Endodermal cell (in vitro differentiated cells): ENCODE measurements around the gene SUGCT. TPM values are rescaled to one million over a fixed set of nuclear protein-coding genes. Genes with fewer than 3 reads are reported as not detected.

ENCODE experiments used
- DNase-seq: peaks from one replicate; pipeline ENCODE4 v3.0.0-alpha.2; 2017
- H3K27ac ChIP-seq: 2 replicates; pipeline ENCODE4 v1.5.1; 2013; ENCODE audit warnings: mild to moderate bottlenecking, low read depth, low read length, moderate library complexity
- H3K27me3 ChIP-seq: 2 replicates; pipeline ENCODE4 v1.6.1; 2013; ENCODE audit warnings: mild to moderate bottlenecking, low read length, moderate library complexity; ENCODE audit not compliant: insufficient read depth, control insufficient read depth, poor library complexity, severe bottlenecking
- H3K36me3 ChIP-seq: 2 replicates; pipeline ENCODE4 v1.7.0; 2013; ENCODE audit warnings: mild to moderate bottlenecking, low read length, moderate library complexity; ENCODE audit not compliant: control insufficient read depth, insufficient read depth
- H3K4me1 ChIP-seq: one replicate; pipeline ENCODE4 v1.7.0; 2013; ENCODE audit warnings: low read length; ENCODE audit not compliant: control insufficient read depth, insufficient read depth
- H3K4me3 ChIP-seq: 2 replicates; pipeline ENCODE4 v1.5.1; 2013; ENCODE audit warnings: mild to moderate bottlenecking, low read length, moderate library complexity
- H3K9ac ChIP-seq: 2 replicates; pipeline ENCODE4 v1.6.1; 2013; ENCODE audit warnings: mild to moderate bottlenecking, low read length, moderate library complexity; ENCODE audit not compliant: poor library complexity, severe bottlenecking; ENCODE audit errors: extremely low read depth
- H3K9me3 ChIP-seq: 2 replicates; pipeline ENCODE4 v1.6.1; 2013; ENCODE audit warnings: mild to moderate bottlenecking, low read length, moderate library complexity; ENCODE audit not compliant: control insufficient read depth
- H3K27ac Mint-ChIP-seq: 2 replicates; pipeline ENCODE4 v1.8.0; 2020; ENCODE audit warnings: mixed read lengths
- H3K27me3 Mint-ChIP-seq: 2 replicates; pipeline ENCODE4 v1.8.0; 2021; ENCODE audit warnings: mild to moderate bottlenecking, mixed read lengths; ENCODE audit not compliant: insufficient read depth
- H3K36me3 Mint-ChIP-seq: 2 replicates; pipeline ENCODE4 v1.8.0; 2020; ENCODE audit warnings: low read depth, mixed read lengths
- H3K4me1 Mint-ChIP-seq: 2 replicates; pipeline ENCODE4 v1.8.0; 2020; ENCODE audit warnings: mixed read lengths
- H3K4me3 Mint-ChIP-seq: 2 replicates; pipeline ENCODE4 v1.8.0; 2020; ENCODE audit warnings: mild to moderate bottlenecking, moderate library complexity, mixed read lengths
- H3K9me3 Mint-ChIP-seq: 2 replicates; pipeline ENCODE4 v1.8.0; 2020; ENCODE audit warnings: mild to moderate bottlenecking, mixed read lengths
- WGBS, 2 experiments: methylation state at CpG; one replicate each; pipeline versions ENCODE4 v1.1.5 to v1.1.7; 2013; ENCODE audit warnings: missing lambda C conversion rate in 2 of 2, mixed read lengths in 1 of 2; ENCODE audit not compliant: insufficient coverage in 1 of 2, insufficient read length in 1 of 2; 5-methylcytosine and 5-hydroxymethylcytosine counted together
- total RNA-seq, 2 donors: library from RNA; stranded (reverse); fragmentation: NEBNext Ultra II Directional in 1 of 2; extraction: Animal tissue kit (Norgen Biotek cat#: 25700) in 1 of 2; gene quantifications; 2 replicates in 1 of 2; 3 replicates in 1 of 2; pipeline ENCODE4 v1.2.1, GENCODE V29; 2021
- TF ChIP-seq, protein P1 (sequence below): fragments of 200-600 bp; sonication (generic); conservative IDR thresholded peaks from 2 replicates; pipeline ENCODE4 v1.5.0; 2021; ENCODE audit warnings: antibody characterized with exemption, mild to moderate bottlenecking

Gene SUGCT
- total RNA-seq, 2 donors from 2014 or later, result 3.6 to 3.9 TPM

DNA sequence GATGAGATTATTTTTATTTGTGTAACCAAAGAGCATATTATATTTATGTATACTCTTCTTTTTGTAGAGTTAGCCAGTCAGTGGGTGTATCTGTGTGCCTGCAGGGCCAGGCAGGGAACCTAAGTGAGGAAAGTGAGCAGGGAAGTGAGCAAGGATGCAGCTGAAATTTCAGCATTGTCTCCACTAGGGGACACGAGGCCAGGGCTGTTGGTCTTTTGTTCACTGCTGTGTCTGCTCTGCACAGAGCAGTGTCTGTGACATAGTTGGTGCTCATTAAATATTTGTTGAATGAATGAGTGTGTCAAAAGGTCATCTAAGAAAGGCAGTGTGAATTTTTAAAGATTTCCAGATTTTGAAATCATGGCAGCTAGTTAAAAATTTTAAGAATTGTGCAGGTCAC, 51.8 kb downstream of the SUGCT start:
- Mint-ChIP-seq H3K9me3 (no peaks in the 10 kb centered on the region), H3K27ac (no peak overlapping the region), H3K4me3 (no peak overlapping the region), H3K4me1 (no peaks in the 10 kb centered on the region), H3K27me3 (no peaks in the 10 kb centered on the region), H3K36me3 (peaks cover 3% of the 10 kb centered on the region)
- H3K4me3 ChIP-seq, result no peak overlapping the region
- 71 to 77% methylated on average over 1 of the region's 1 CpG for WGBS, 2 experiments
- TF ChIP-seq, protein P1, sequence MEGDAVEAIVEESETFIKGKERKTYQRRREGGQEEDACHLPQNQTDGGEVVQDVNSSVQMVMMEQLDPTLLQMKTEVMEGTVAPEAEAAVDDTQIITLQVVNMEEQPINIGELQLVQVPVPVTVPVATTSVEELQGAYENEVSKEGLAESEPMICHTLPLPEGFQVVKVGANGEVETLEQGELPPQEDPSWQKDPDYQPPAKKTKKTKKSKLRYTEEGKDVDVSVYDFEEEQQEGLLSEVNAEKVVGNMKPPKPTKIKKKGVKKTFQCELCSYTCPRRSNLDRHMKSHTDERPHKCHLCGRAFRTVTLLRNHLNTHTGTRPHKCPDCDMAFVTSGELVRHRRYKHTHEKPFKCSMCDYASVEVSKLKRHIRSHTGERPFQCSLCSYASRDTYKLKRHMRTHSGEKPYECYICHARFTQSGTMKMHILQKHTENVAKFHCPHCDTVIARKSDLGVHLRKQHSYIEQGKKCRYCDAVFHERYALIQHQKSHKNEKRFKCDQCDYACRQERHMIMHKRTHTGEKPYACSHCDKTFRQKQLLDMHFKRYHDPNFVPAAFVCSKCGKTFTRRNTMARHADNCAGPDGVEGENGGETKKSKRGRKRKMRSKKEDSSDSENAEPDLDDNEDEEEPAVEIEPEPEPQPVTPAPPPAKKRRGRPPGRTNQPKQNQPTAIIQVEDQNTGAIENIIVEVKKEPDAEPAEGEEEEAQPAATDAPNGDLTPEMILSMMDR, result peak; percentile 65
- no peaks in the 10 kb centered on the region for H3K4me1 ChIP-seq
- H3K27me3 ChIP-seq, result no peaks in the 10 kb centered on the region
- no peak overlapping the region for H3K9ac ChIP-seq
- no peaks in the 10 kb centered on the region for H3K9me3 ChIP-seq
- DNase-seq, result peak; percentile 53
- H3K27ac ChIP-seq, result no peak overlapping the region
- no peaks in the 10 kb centered on the region for H3K36me3 ChIP-seq

DNA sequence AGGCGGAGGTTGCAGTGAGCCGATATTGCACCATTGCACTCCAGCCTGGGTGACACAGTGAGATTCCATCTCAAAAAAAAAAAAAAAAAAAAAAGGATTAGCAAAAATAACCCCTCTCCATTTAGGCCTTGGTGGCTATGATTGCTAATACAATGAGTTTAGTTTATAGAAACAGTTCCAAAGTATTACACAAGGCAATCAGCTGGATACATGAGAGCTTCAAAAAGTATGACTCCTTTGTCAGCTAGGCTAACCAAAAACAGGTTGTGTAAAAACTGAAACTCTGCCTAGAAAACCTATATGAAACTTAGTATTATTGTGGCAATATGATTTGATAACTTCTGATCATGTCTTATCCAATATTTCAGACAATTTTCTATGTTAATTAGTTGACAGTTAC, 57.2 kb downstream of the SUGCT start:
- H3K36me3 Mint-ChIP-seq, result no peaks in the 10 kb centered on the region
- no peak overlapping the region for H3K27ac Mint-ChIP-seq
- TF ChIP-seq, protein P1, result no peak
- no peak overlapping the region for H3K9ac ChIP-seq
- H3K27ac ChIP-seq, result no peak overlapping the region
- no peaks in the 10 kb centered on the region for H3K4me1 Mint-ChIP-seq
- 94% methylated on average over 2 of the region's 2 CpGs; no CpG with 5 or more reads in 1 of the 2 experiments for WGBS, 2 experiments
- no peaks in the 10 kb centered on the region for H3K9me3 Mint-ChIP-seq
- H3K36me3 ChIP-seq, result no peaks in the 10 kb centered on the region
- no peaks in the 10 kb centered on the region for H3K27me3 Mint-ChIP-seq
- no peaks in the 10 kb centered on the region for H3K9me3 ChIP-seq
- DNase-seq, result no peak
- no peak overlapping the region for H3K4me3 Mint-ChIP-seq
- no peaks in the 10 kb centered on the region for H3K27me3 ChIP-seq
- H3K4me1 ChIP-seq, result no peaks in the 10 kb centered on the region
- H3K4me3 ChIP-seq, result no peak overlapping the region

DNA sequence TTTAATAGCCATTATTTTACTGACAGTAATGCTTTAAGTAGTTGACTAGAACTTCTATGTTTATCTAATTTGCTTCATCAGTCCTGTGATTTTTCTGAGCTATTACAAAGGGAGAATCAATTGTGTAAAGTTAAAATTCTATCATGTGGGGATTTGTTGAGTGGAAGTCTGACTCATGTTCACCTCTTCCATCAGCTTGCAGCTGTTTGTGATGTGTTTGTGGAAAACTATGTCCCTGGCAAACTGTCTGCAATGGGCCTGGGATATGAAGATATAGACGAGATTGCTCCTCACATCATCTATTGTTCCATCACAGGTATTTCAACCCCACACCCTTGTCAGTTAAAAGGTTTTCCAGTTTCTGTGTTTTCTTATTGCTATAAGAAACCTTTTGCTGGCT, 59.9 kb downstream of the SUGCT start:
- Histone ChIP-seq H3K36me3 (no peaks in the 10 kb centered on the region), H3K27me3 (no peaks in the 10 kb centered on the region), H3K27ac (no peak overlapping the region), H3K4me1 (no peaks in the 10 kb centered on the region), H3K9me3 (no peaks in the 10 kb centered on the region), H3K4me3 (no peak overlapping the region), H3K9ac (no peak overlapping the region)
- Mint-ChIP-seq H3K9me3 (no peaks in the 10 kb centered on the region), H3K27me3 (no peaks in the 10 kb centered on the region), H3K4me3 (no peak overlapping the region), H3K36me3 (no peaks in the 10 kb centered on the region), H3K27ac (no peak overlapping the region), H3K4me1 (no peaks in the 10 kb centered on the region)
- TF ChIP-seq, protein P1, result no peak
- 86% methylated on average over 1 of the region's 1 CpG; no CpG with 5 or more reads in 1 of the 2 experiments for WGBS, 2 experiments
- DNase-seq, result no peak
